Astrocyte of the cerebellum (primary cell): ENCODE results near the gene APOBEC3A.

Experiments
- DNase-seq: peaks from one replicate; pipeline ENCODE4 v3.0.0-alpha.2; 2011; ENCODE audit warnings: low read depth
- H3K4me3 ChIP-seq: 2 replicates; pipeline ENCODE4 v1.5.1; 2011; ENCODE audit warnings: mild to moderate bottlenecking, low read depth, low read length, moderate library complexity
- CTCF ChIP-seq: IDR thresholded peaks from 2 replicates; pipeline ENCODE4 v1.5.1; 2012; ENCODE audit warnings: low read length, low read depth, moderate library complexity, mild to moderate bottlenecking; ENCODE audit errors: missing control alignments
- in situ Hi-C: cut with HindIII; loops from 2 replicates; pipeline ENCODE4 v1.10.0; 2017; ENCODE audit warnings: low sequenced_read_pairs

The APOBEC3A gene

GRCh38 chr22:38946771-38947170, 10.6 kb upstream of the APOBEC3A start:
- no peak for DNase-seq
- in situ Hi-C loops, result no loop called here
- no peak for TF ChIP-seq CTCF
- H3K4me3 ChIP-seq, result no peak overlapping the region

GRCh38 chr22:38947321-38948140, 9.9 kb upstream of the APOBEC3A start:
- no peak for DNase-seq
- H3K4me3 ChIP-seq, result no peak overlapping the region
- TF ChIP-seq CTCF, result no peak
- in situ Hi-C loops, result no loop called here

- no peak overlapping the region for H3K4me3 ChIP-seq
- DNase-seq, result no peak
- TF ChIP-seq CTCF, result no peak
- in situ Hi-C loops, result no loop called here
These were observed 9.0 kb upstream of the APOBEC3A start for GRCh38 chr22:38948181-38948940.

GRCh38 chr22:38949889-38950405, 7.5 kb upstream of the APOBEC3A start:
- DNase-seq, result no peak
- no peak for TF ChIP-seq CTCF
- in situ Hi-C loops, result no loop called here
- H3K4me3 ChIP-seq, result no peak overlapping the region

GRCh38 chr22:38950527-38951295, 6.7 kb upstream of the APOBEC3A start:
- TF ChIP-seq CTCF, result no peak
- in situ Hi-C loops, result no loop called here
- H3K4me3 ChIP-seq, result no peak overlapping the region
- DNase-seq, result no peak

- no peak overlapping the region for H3K4me3 ChIP-seq
- in situ Hi-C loops, result no loop called here
- DNase-seq, result no peak
- no peak for TF ChIP-seq CTCF
These were observed 5.7 kb upstream of the APOBEC3A start for GRCh38 chr22:38951734-38952133.
